GM19043 (cell line): Measurements from ENCODE around the gene SALL4.
"Not testable (repeated sequence)": the region's sequence is repeated elsewhere in the genome, so short reads cannot be mapped to it uniquely, and the experiment has no call there.

ENCODE experiments used
- ATAC-seq: cut with Tn5 transposase; IDR thresholded peaks from one replicate; pipeline ENCODE4 v1.9.1; 2021; ENCODE audit warnings: low read depth; ENCODE audit not compliant: unreplicated experiment

SALL4 gene

GRCh38 chr20:51802170-51802751 is at the start of gene SALL4:
Gene SALL4 (minus strand): TSS chr20:51802521. CDS start chr20:51802408, 113 bp downstream.
- ATAC-seq = no peak

DNA sequence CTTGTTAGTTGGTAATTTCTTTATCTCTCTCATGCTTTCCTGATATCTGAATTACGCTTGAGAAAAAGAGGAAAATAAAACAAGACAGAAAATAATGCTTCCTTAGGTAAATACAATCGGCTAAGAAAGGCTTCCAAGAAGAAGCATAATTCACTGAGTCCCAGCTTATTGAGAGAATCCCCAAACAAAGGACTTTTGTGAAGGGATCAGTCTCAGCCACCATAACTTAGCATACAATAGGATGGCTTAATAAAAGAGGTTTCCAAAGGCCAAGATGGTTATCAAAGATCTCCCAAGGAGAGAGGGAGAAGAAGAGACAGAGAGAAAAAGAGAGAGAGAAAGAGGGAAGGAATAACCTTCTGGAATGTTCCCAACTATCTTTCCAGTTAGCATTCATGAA is 46.0 kb upstream of the SALL4 start:
- no peak for ATAC-seq

DNA sequence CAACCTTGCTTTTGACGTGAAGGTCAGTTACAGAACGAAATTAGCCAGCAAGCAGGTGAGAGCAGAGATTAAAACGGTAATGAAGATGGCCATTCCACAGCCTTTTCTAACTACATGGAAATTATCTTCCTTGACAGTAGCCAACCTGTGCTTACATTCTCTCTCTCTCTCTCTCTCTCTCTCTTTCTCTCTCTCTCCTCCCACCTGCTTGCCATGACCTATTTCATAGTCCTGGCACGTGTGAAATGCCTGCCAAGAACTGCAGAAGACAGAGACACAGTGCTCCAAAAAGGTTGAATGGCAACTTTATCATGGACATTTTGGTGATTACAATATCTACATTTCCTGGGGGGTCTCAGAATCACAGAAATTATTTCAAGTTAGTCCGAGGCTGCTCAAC is 38.5 kb upstream of the SALL4 start:
- ATAC-seq = no peak

GRCh38 chr20:51837876-51838420 is 35.6 kb upstream of the SALL4 start:
- no peak for ATAC-seq

GRCh38 chr20:51837436-51837835 is 35.1 kb upstream of the SALL4 start:
- no peak for ATAC-seq

- no peak for ATAC-seq
These were observed 31.0 kb upstream of the SALL4 start for GRCh38 chr20:51833326-51833725.

DNA sequence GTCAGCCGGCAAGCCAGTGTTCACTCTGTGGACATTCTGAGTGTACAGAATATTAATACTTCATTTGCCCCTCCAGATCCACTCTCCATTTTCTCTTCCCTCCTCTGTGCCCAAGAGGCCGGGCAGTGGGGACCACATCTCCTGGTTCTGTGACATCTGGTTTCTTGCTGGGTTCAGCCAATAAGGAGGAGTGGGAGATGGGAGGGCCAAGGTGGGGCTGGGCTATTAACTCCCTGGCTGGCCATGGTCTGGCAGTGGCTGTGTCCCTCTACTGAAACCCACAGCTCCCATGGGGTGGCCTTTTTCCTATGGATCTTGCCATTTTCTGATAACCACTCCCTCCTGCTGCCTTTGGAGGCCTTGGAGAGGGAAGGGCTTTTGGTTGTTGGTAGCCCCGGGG is 30.0 kb upstream of the SALL4 start:
- no peak for ATAC-seq

DNA sequence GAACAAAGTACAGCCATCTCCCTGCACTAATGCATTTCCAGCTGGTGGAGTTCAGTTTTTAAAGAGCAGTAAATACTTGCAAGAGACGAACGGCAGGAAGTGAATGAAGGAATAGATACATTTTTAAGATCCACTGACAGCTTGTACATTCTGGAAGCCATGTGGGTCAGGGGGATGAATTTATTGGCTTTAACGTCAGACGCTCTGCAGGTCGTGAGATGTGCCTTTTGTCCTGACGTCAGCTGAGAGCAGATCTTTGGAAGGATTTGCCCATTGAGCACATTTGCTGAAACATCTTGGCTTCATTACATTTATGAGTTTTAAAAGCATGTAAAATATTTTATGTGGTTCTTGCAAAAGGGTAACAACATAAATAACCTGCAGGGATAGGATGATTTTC is 29.5 kb upstream of the SALL4 start:
- ATAC-seq = no peak

GRCh38 chr20:51830538-51830937 is 28.2 kb upstream of the SALL4 start:
- ATAC-seq = no peak

- ATAC-seq = no peak
These were observed 26.4 kb upstream of the SALL4 start for GRCh38 chr20:51828762-51829161.

- no peak for ATAC-seq
These were observed 24.1 kb upstream of the SALL4 start for GRCh38 chr20:51826372-51826771.

- no peak for ATAC-seq
These were observed 16.2 kb upstream of the SALL4 start for GRCh38 chr20:51818479-51819008.

DNA sequence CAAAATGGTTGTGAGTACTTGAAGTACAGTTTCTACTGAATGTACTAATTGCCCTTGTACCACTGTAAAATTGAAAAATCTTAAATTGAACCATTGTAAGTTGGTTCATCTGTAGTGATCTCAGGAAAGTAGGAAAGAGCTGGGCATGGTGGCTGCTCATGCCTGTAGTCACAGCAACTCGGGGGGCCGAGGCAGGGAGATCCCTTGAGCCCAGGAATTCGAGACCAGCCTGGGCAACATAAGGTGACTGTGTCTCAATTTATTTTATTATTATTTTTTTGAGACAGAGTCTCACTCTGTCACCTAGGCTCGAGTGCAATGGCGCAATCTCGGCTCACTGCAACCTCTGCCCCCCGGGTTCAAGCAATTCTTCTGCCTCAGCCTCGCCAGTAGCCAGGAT is 14.5 kb upstream of the SALL4 start:
- ATAC-seq = not testable (repeated sequence)

DNA sequence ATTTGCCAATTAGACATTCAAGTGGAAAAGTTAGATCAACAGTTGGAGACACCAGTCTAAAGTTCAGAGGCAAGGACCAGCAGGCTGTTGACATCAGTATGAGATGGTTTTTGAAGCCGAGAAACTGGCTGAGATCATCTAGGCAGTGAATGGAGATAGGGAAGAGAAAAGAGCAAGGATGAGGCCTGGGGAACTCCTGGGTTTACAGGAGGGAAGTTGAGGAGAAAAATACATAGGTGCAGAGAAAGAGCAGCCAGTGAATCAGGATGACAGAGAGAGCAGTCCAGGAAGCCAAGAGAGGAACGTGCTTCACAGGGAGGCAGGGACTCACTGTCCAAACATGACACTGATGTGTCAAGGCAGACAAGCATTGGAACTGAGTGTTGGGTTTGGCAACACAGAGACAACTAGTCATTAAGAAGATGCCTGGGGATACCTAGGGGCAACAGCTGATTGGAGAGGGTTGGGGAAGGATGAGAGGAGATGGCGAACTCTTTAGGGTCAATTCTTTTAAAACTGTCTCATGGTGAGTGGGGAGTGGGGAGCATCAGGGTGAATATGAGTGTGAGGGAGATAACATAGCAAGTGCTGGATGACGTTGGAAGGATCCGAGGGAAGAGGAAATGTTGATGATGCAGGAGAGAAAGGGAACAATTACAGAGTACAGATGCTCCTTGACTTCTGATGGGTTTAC is 13.2 kb upstream of the SALL4 start:
- no peak for ATAC-seq

GRCh38 chr20:51812861-51813260 is 10.5 kb upstream of the SALL4 start:
- no peak for ATAC-seq

DNA sequence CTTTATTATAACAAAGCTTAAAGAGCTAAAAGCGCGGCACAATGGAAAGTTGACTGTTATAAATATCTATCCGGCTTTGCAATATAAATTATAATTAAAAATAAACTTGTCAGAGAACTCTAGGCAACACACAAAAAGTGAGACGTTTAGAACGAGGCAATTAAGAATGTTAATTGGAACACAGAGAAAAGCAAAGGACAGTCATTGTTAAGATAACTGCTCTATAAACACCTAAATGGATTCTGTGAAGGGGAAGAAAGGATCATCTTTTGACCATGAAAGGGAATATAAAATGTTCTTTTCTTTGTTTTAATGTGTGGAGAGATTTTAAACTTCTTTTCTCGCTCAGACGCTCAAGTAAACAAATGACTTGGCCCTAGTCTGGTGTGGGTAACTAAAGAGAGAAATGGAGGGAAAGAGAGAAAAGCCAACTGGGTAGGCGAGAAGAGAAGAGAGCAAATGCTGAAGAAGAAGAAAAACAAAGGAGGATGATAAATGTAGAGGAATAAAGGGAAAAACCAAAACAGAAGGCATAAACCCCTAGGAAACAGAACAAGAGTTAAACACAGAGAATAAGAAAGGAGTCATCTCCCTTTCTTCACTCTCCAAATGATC is 9.3 kb upstream of the SALL4 start:
- ATAC-seq = no peak

GRCh38 chr20:51811042-51811355 is 8.7 kb upstream of the SALL4 start:
- no peak for ATAC-seq

DNA sequence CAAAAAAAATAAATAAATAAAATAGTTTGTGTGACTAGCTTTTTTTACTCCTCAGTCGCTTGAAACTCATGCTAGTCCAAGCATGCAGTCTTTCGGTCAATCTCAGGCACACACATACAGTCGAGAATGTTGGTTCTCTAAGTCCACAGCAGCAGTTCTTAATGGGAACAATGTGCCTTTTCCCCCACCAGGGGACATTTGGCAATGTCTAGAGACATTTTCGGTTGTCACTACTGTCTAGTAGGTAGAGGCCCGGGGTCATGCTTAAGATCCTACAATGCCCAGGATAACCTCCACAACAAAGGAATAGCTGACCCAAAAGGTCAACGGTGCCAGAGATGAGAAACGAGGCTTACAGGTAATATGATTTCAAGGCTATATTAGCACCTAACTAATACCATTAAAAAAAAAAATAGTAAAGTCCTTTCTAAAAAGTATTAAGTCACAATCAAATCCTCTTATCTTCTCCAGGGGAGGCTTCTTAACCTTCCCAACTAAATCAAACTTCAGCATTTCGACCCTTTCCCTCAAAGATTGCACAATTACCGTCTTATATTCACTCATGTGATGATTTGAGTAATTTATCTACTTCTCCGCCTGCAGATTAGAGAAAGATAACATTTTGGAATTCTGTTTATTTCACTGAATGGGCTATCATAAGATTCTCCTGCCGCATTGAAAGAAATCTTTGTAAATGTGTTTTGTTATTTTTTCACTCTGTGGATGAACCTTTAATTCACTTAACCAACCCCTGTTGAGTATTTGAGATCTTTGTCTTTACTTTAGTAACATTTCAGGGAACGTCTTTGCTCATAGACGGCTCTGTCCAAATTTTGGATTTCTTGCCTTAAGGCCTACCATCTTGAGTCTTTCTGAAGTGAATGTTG is 8.1 kb upstream of the SALL4 start:
- ATAC-seq = no peak

DNA sequence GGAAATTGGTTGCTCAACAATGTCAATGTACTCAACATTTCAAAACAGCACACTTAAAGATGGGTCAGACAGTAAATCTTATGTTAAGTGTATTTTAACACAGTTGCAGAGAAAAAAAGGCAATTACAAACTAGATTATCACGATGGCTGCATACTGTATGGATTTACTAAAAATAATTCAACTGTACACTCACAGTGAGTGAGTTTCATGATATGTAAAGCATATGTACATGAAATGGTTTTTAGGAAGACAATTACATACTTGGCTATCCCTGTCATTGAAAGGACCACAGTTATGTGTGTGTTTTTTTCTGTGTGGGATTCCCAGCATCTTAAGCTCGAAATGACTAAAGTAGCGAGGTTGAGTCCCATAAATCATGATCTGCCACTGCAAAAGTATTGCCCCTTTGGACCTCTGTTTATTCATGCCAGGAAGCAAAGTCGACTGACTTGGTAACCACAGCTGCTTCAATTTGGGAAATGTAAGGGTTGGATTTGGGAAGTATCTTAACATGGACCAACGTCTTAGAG is 5.5 kb upstream of the SALL4 start:
- no peak for ATAC-seq

DNA sequence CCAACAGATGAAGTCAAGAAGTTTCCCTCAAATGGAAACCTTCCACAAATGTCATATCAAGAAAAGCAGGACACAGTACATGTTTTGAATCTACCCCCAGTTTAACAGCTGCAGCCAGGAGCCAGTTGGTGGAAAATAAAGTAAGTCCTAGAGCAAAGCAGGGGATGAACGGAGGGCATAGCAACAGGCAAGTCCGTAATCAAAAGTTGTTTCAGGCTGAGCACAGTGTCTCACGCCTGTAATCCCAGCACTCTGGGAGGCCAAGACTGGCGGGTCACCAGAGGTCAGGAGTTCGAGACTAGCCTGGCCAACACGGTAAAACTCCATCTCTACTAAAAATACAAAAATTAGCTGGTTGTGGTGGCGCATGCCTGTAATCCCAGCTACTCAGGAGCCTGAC is 2.4 kb upstream of the SALL4 start:
- no peak for ATAC-seq
